ENCODE results near the gene NRXN3.

Gene NRXN3

GRCh38 chr14:78666336-78667056 is 496.3 kb downstream of the NRXN3 start:
- DNase-seq = no peak

GRCh38 chr14:78667141-78667540 is 497.0 kb downstream of the NRXN3 start:
- DNase-seq = no peak

- no peak for DNase-seq
Measured at GRCh38 chr14:78673845-78674244, 503.7 kb downstream of the NRXN3 start.

DNA sequence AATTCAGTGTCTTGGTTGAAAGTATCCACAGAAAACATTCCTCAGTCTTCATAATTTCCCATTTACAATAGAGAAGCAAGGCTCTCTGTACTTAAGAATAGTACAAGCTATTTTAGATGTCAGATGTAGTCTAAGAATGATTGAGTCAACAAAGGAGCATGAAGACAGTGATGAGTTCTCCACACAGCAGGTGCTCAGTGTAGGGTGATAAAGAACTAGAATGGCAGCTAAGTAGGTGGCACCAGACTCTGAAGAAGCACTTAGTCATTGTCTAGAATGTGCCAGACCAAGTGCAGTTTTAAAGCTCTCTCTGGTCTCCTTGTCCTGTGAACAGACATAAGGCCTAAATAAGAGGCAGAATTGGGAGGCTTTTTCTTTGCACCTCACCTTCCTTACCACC is 504.6 kb downstream of the NRXN3 start:
- no peak for DNase-seq

DNA sequence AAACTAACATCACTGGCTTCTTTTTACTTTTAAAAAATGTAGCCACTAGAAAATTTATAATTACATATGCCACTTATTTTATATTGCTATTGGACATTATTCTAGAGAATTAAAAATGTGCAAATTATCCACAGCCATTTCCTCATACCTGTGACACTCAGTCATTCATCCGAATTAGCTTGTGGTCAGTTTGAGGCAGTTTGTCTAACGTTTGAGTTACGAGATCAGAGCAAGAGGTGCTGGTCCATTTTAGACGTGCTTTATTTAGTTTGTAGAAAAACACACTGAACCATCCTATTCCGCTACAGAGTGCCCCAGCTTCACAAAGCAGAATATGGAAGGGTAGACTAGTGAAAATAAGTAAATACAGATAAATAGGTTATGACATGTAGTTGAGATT is 513.0 kb downstream of the NRXN3 start:
- no peak for DNase-seq

DNA sequence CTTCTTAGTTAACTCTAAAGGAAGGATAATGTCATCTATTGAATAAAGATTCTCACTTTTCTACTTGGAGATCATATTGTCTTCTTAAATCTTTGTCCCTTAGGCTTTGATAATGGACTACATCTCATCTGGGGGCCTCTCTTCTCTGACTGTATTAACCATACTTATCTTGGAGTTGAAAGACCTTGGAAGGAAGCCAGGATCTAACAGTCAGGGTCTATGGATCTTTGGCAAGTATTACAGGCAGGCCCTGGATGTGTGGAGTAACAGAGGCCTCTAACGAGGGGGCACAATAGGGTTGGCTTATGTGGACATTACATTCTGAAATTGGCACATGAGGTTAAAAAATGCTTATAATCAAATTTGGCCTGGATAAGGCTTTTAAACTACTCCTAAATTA is 513.8 kb downstream of the NRXN3 start:
- DNase-seq = no peak

DNA sequence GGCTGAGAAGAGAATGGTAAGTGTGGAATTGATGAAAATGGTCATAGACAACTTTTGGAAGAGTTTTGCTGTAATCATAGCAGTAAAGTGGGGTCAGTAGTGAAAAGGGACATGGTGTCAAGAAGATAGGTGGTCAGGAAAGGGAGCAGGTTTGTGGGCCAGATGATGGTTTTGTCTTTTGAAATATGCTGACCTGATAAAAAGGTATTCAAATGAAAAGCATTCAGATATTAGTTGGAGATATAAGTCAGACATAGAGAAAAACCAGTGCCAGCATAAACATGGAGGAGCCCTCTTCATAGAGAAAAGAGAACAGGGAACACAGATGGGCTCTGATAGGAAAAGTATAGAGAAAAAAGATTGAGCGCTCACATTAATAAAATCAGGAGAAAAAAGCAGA is 518.3 kb downstream of the NRXN3 start:
- no peak for DNase-seq

DNA sequence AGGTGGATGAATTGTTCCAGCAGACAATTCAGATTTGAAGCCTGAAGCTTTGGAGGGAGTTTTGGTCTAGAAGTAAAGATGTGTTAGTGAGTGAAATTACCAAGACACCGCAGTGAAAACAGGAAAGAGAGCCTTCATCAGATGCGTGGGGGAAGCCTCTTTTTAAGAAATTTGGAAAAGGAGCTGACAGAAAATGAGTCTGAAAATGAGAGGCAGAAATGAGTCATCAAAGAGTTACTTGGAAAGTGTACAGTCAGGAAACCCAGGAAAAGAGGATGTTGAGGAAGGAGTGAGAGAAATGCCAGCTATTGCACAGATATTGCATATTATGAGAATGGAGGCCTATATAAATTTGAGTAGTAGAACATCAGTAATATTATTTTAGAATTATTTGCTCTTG is 520.7 kb downstream of the NRXN3 start:
- no peak for DNase-seq

GRCh38 chr14:78697341-78697740 is 527.2 kb downstream of the NRXN3 start:
- DNase-seq = peak; percentile 32 to 50

DNA sequence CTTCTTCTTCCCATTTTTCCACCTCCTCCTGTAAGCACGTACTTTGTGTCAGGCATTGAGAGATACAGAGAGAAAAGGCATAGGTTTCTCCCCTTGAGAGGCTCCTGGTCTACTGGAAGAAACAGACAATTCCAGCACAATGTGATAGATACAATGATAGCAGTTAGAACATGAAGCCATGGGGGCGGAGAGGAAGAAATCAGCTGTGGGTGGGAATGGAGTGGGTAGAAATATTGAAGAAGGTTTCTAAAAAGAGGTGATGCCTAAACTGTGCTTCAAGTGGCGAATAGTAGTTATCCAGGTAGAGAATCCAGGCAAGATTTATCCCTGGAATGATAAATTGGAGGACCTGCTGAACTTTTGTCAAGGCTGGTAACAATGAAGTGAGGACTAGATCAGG is 528.8 kb downstream of the NRXN3 start:
- no peak for DNase-seq

DNA sequence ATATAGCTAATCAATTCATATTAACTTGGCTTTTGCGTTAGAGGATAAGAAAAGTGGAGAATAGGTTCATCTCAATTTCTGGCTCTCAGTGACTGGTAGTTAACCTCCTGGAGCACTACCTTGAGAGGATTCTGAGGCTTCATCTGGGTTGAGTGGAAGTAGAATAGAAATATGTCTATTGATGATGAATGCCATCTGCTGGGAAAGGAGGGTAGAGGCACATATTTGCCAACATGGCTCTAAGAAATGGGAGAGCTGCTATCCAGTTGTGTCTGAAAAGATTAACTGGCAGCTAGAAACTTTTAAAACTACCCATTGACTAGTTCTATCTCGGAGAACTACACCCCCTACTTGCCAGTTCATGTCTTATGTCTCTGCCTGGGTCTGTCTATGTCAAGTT is 530.1 kb downstream of the NRXN3 start:
- DNase-seq = no peak

DNA sequence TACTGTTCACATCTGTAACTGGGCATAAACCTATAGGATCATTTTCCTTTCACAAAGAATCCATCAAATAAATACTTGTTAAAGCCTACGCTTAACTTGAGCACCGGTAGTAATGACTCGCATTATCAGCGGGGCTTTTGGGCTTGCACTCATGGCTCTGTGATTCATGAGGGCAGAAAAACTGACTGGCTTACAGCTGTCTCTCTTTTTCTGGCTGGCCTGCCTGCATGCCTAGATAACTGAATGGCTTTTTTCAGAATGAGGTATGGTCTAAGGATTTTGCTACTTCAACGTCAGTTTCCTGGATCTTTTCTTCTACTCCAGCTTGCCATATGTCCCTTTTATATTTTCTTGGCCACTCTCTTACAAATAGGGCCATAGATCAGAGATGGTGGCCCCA is 531.1 kb downstream of the NRXN3 start:
- no peak for DNase-seq

DNA sequence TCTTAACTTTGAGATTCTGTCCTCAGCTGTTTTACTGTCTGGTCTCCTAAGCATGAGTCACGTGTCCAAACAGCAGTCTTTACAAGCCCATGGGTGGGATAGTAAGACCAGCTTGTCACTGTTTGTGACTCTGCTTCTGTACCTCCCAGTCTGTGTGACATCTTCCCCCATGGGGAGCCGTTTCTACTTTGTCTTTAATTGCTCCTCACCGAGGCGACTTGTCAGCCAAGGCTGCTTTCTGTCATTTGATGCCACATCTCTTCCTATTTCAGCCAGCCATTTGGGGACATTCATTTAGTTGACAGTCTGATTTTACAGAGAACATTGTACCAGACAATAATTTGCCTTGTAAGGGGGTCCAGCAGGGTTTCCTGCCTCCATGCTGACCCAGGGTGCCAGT is 534.8 kb downstream of the NRXN3 start:
- DNase-seq = no peak

DNA sequence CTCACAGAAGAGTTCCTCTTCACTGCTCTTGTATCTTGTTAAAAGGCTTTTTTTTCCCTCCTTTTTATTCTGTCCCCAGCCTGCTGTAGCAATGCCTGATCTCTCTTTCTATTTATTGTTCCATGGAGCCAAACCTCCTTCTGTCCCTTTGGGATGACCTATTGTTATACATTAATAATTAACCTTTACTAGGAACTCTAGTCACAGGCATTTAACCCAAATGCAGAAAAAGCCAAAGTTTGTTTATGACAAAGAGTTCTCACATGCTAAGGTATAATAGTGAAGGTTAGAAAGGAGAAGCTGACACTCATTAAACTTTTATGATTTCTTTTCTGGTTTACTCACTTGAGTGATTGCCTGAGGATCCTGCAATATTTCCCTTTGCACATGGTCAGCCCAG is 535.8 kb downstream of the NRXN3 start:
- no peak for DNase-seq

- no peak for DNase-seq
Measured at GRCh38 chr14:78709795-78710557, 539.8 kb downstream of the NRXN3 start.

- no peak for DNase-seq
Measured at GRCh38 chr14:78710963-78711362, 540.8 kb downstream of the NRXN3 start.

DNA sequence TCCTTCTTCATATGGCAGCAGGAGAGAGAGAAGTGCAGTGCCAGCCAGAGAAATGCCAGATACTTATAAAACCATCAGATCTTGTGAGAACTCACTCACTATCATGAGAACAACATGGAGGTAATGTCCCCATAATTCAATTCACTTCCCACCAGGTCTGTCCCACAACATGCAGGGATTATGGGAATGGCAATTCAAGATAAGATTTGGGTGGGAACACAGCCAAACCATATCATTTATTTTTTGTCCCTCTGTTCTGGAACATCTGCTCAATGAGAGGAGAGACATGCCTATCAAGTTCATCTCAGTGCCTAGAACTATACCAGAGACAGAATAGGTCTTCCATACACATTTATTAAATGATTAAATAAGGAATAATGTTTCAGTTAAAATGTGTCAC is 543.5 kb downstream of the NRXN3 start:
- DNase-seq = no peak

DNA sequence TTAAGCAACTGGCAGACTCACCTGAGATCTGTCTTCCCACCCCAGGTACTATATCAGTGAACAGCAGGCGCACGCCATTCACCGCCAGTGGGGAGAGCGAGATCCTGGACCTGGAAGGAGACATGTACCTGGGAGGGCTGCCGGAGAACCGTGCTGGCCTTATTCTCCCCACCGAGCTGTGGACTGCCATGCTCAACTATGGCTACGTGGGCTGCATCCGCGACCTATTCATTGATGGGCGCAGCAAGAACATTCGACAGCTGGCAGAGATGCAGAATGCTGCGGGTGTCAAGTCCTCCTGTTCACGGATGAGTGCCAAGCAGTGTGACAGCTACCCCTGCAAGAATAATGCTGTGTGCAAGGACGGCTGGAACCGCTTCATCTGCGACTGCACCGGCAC is 544.5 kb downstream of the NRXN3 start:
- no peak for DNase-seq

GRCh38 chr14:78721756-78722480 is 551.7 kb downstream of the NRXN3 start:
- peak; percentile 29 to 74 for DNase-seq

DNA sequence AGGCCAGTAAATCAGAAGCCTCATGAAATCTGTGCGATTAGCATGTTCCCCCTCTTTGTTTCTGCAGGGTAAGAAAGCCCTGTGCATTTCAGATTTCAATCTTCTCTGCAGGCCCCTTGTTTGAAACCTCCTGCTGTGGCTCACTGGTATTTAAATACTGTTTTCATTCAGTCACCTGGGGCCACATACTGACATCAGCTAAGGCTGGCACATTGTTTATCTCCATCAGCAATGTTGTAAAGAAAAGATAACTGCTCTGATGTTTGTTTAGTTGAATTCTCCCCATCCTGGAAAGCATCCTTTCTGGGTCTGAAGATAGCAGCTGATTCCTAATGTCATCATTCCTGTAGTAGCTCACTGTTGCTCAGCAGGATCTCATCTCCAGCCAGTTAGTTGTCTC is 554.9 kb downstream of the NRXN3 start:
- peak; percentile 33 to 77 for DNase-seq

GRCh38 chr14:78737116-78737515 is 566.9 kb downstream of the NRXN3 start:
- no peak for DNase-seq

GRCh38 chr14:78737601-78738000 is 567.4 kb downstream of the NRXN3 start:
- DNase-seq = no peak

DNA sequence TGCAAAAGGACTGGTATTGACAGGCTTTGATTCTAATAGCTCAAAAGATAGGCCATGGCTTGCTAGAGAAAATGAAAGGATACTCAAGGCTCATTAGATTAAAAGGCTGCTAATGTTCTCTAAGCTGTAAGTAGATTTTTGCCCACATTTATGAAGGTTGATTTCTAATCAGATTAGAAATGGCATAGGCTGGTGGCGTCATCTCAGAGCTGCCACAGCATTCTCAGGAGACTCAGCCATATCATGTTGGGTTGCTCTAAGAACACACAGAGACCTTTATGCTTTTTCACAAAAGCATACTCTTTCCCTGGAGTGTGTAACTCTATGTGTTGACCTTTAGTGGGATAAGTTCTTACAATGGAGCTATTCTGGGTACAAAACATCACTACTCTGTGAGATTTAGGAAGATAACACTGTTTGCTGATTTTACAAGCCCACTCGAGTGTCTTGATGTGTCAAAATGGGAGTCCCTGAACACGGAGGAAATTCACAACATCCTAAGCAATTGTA is 576.0 kb downstream of the NRXN3 start:
- DNase-seq = no peak

DNA sequence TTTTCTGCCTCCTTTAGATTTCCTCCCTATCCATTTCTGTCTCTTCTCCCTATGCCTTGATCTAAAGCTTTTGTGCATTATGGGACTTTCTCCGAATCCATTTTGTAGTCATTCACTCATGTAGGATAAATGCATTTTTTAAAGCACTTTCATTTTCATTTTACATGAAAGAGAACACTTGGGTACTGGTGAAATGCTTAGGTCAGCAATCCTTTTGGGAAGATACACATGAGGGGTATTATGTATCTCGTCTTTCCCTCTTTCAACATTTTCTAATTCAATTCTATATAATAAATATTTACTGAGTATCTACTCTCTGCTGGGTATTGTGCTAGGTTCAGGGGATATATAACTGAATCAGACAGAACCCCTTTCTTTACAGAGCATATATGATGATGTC is 577.6 kb downstream of the NRXN3 start:
- no peak for DNase-seq
